IMR-90 (cell line): ENCODE measurements around the gene ACYP1. TPM values are rescaled to one million over a fixed set of nuclear protein-coding genes. Genes with fewer than 3 reads are reported as not detected.

Experiments
- ATAC-seq: fragments of 200-7000 bp; cut with Tn5 transposase; 2 replicates; pipeline ENCODE4 v1.9.1; 2020; ENCODE audit warnings: low read depth, mild to moderate bottlenecking, moderate library complexity
- BruUV-seq: library from RNA; stranded (reverse); fragments of 400-500 nt; replicated peaks from 2 replicates; lab custom pipeline; 2021; lab: Mats Ljungman, UMichigan
- CTCF ChIA-PET: fragments of 300-600 bp; formaldehyde crosslinking; extraction: SDS; loops from one replicate; lab custom pipeline; 2021; ENCODE audit warnings: antibody characterized with exemption; lab: Yijun Ruan, JAX
- POLR2A ChIA-PET: fragments of 300-600 bp; sonication (Branson Sonifier 250); formaldehyde crosslinking; loops from one replicate; lab custom pipeline; 2022; ENCODE audit warnings: antibody characterized with exemption; ENCODE audit not compliant: unreplicated experiment; lab: Charles Lee
- DNase-seq: peaks from one replicate; pipeline ENCODE4 v3.0.0; 2013
- H2AFZ ChIP-seq: replicated peaks from 2 replicates; pipeline ENCODE3; 2013; ENCODE audit warnings: low read length, mild to moderate bottlenecking; ENCODE audit not compliant: poor library complexity
- H2AK5ac ChIP-seq: 2 replicates; pipeline ENCODE4 v1.6.1; 2013; ENCODE audit warnings: low read depth, low read length, inconsistent platforms
- H2AK9ac ChIP-seq: replicated peaks from 2 replicates; pipeline ENCODE3; 2013; ENCODE audit warnings: mild to moderate bottlenecking, low read depth, low read length, moderate library complexity; ENCODE audit not compliant: poor library complexity
- H2BK120ac ChIP-seq: 2 replicates; pipeline ENCODE4 v1.6.1; 2013; ENCODE audit warnings: low read depth, low read length, inconsistent platforms
- H2BK15ac ChIP-seq: 3 replicates; pipeline ENCODE4 v1.6.1; 2013; ENCODE audit warnings: low read depth, low read length, inconsistent platforms
- H2BK20ac ChIP-seq: 2 replicates; pipeline ENCODE4 v1.6.1; 2013; ENCODE audit warnings: low read depth, mild to moderate bottlenecking, inconsistent platforms, low read length, moderate library complexity
- H2BK5ac ChIP-seq: 2 replicates; pipeline ENCODE4 v1.6.1; 2013; ENCODE audit warnings: mild to moderate bottlenecking, low read depth, low read length, inconsistent platforms; ENCODE audit not compliant: poor library complexity, severe bottlenecking
- H3K14ac ChIP-seq: replicated peaks from 2 replicates; pipeline ENCODE4 v1.6.1; 2013; ENCODE audit warnings: low read depth, low read length, inconsistent platforms
- H3K18ac ChIP-seq: 2 replicates; pipeline ENCODE4 v1.6.1; 2013; ENCODE audit warnings: low read depth, low read length, control low read depth
- H3K23ac ChIP-seq: 2 replicates; pipeline ENCODE4 v1.6.1; 2013; ENCODE audit warnings: low read depth, low read length, inconsistent platforms
- H3K27ac ChIP-seq: 2 replicates; pipeline ENCODE4 v1.5.1; 2013; ENCODE audit warnings: mild to moderate bottlenecking, control low read depth, low read length; ENCODE audit not compliant: insufficient read depth
- H3K27me3 ChIP-seq: 2 replicates; pipeline ENCODE4 v1.6.1; 2013; ENCODE audit warnings: low read length; ENCODE audit not compliant: control insufficient read depth, insufficient read depth
- H3K36me3 ChIP-seq: 2 replicates; pipeline ENCODE4 v1.6.1; 2013; ENCODE audit warnings: low read length, mixed read lengths; ENCODE audit not compliant: control insufficient read depth, insufficient read depth
- H3K4ac ChIP-seq: 2 replicates; pipeline ENCODE4 v1.6.1; 2013; ENCODE audit warnings: low read depth, low read length, inconsistent platforms
- H3K4me1 ChIP-seq: 2 replicates; pipeline ENCODE4 v1.6.1; 2013; ENCODE audit warnings: low read length, mixed read lengths; ENCODE audit not compliant: control insufficient read depth, insufficient read depth
- H3K4me2 ChIP-seq: 2 replicates; pipeline ENCODE4 v1.6.1; 2013; ENCODE audit warnings: low read depth, mild to moderate bottlenecking, control low read depth, low read length, moderate library complexity
- H3K4me3 ChIP-seq: 2 replicates; pipeline ENCODE4 v1.5.1; 2013; ENCODE audit warnings: low read depth, mild to moderate bottlenecking, control low read depth, low read length, moderate library complexity; ENCODE audit not compliant: insufficient read depth
- H3K56ac ChIP-seq: 2 replicates; pipeline ENCODE4 v1.6.1; 2013; ENCODE audit warnings: low read length, inconsistent platforms; ENCODE audit not compliant: insufficient read depth; ENCODE audit errors: extremely low read depth
- H3K79me1 ChIP-seq, 2 experiments: 2 replicates each; pipeline ENCODE4 v1.6.1; 2013; ENCODE audit warnings: low read length in 2 of 2, inconsistent platforms in 1 of 2, low read depth in 1 of 2
- H3K9ac ChIP-seq: 2 replicates; pipeline ENCODE4 v1.6.1; 2013; ENCODE audit warnings: low read depth, low read length, control low read depth
- H3K9me1 ChIP-seq: 2 replicates; pipeline ENCODE4 v1.6.1; 2013; ENCODE audit warnings: low read length, inconsistent platforms; ENCODE audit not compliant: insufficient read depth
- H3K9me3 ChIP-seq: 2 replicates; pipeline ENCODE4 v1.6.1; 2013; ENCODE audit warnings: low read length; ENCODE audit not compliant: control insufficient read depth, insufficient read depth
- H4K20me1 ChIP-seq: 2 replicates; pipeline ENCODE4 v1.6.1; 2013; ENCODE audit warnings: low read length, inconsistent platforms; ENCODE audit not compliant: insufficient read depth
- H4K5ac ChIP-seq: 2 replicates; pipeline ENCODE4 v1.6.1; 2013; ENCODE audit warnings: mild to moderate bottlenecking, low read depth, low read length, control low read depth
- H4K8ac ChIP-seq, 2 experiments: 2 replicates each; pipeline ENCODE4 v1.6.1; 2013; ENCODE audit warnings: low read depth in 2 of 2, low read length in 2 of 2, control low read depth in 1 of 2, inconsistent platforms in 1 of 2
- H4K91ac ChIP-seq: 2 replicates; pipeline ENCODE4 v1.6.1; 2013; ENCODE audit warnings: low read depth, low read length, inconsistent platforms; ENCODE audit not compliant: insufficient read depth
- BHLHE40 ChIP-seq: fragments of 150-350 bp; IDR thresholded peaks from 2 replicates; pipeline ENCODE4 v1.6.1; 2016; ENCODE audit warnings: mild to moderate bottlenecking, low read depth, low read length
- CHD1 ChIP-seq: IDR thresholded peaks from 2 replicates; pipeline ENCODE4 v1.6.1; 2012; ENCODE audit warnings: low read depth, low read length, improper control_type of control experiment
- FOS ChIP-seq: fragments of 150-350 bp; IDR thresholded peaks from 2 replicates; pipeline ENCODE4 v1.6.1; 2016; ENCODE audit warnings: low read depth, low read length
- MAFK ChIP-seq: IDR thresholded peaks from 2 replicates; pipeline ENCODE4 v1.6.1; 2012; ENCODE audit warnings: low read depth, low read length, improper control_type of control experiment
- MAZ ChIP-seq: IDR thresholded peaks from 2 replicates; pipeline ENCODE4 v1.6.1; 2012; ENCODE audit warnings: low read depth, mild to moderate bottlenecking, low read length, improper control_type of control experiment, moderate library complexity, borderline replicate concordance
- MXI1 ChIP-seq: IDR thresholded peaks from 2 replicates; pipeline ENCODE4 v1.6.1; 2012; ENCODE audit warnings: low read depth, mild to moderate bottlenecking, low read length, moderate library complexity, borderline replicate concordance
- NFE2L2 ChIP-seq: fragments of 150-350 bp; IDR thresholded peaks from 2 replicates; pipeline ENCODE4 v1.6.1; 2016; ENCODE audit warnings: low read depth, mild to moderate bottlenecking, low read length
- POLR2A ChIP-seq: IDR thresholded peaks from 2 replicates; pipeline ENCODE4 v1.6.1; 2012; ENCODE audit warnings: mild to moderate bottlenecking, low read depth, low read length
- RAD21 ChIP-seq: IDR thresholded peaks from 2 replicates; pipeline ENCODE4 v1.6.1; 2012; ENCODE audit warnings: low read length, improper control_type of control experiment
- RCOR1 ChIP-seq: IDR thresholded peaks from 2 replicates; pipeline ENCODE4 v1.6.1; 2012; ENCODE audit warnings: mild to moderate bottlenecking, low read length, improper control_type of control experiment; ENCODE audit not compliant: insufficient replicate concordance
- RFX5 ChIP-seq: IDR thresholded peaks from 2 replicates; pipeline ENCODE4 v1.8.0; 2012; ENCODE audit warnings: low read depth, mild to moderate bottlenecking, low read length, moderate library complexity
- SMC3 ChIP-seq: fragments of 150-350 bp; IDR thresholded peaks from 2 replicates; pipeline ENCODE4 v1.6.1; 2016; ENCODE audit warnings: low read depth, mild to moderate bottlenecking, antibody characterized with exemption, low read length, moderate library complexity
- WGBS, 2 experiments: methylation state at CpG; one replicate each; pipeline versions ENCODE4 v1.1.5 to v1.1.7; 2013; ENCODE audit warnings: missing lambda C conversion rate in 2 of 2; ENCODE audit not compliant: insufficient read length in 1 of 2; ENCODE audit errors: extremely low coverage in 2 of 2; 5-methylcytosine and 5-hydroxymethylcytosine counted together
- dilution Hi-C: fragments of 300-500 bp; cut with HindIII; formaldehyde crosslinking; loops from one replicate; pipeline ENCODE4 v1.14.3; 2018; ENCODE audit warnings: low sequenced_read_pairs; ENCODE audit not compliant: unreplicated experiment
- in situ Hi-C: fragments of 300-500 bp; cut with MboI; formaldehyde crosslinking; loops from 3 replicates; pipeline ENCODE4 v1.14.3; 2019; ENCODE audit warnings: low sequenced_read_pairs, inconsistent platforms, mixed read lengths
- intact Hi-C: fragments of 100-400 bp; cut with micrococcal nuclease; formaldehyde crosslinking; loops from 2 replicates; pipeline ENCODE4 v1.10.0; 2022
- polyA plus RNA-seq, 3 experiments: library from polyadenylated mRNA; depleted of rRNA; stranded (reverse); fragments of >200 nt; gene quantifications; 2 replicates each; pipeline ENCODE4 v1.2.3, GENCODE V29; 2012; ENCODE audit warnings: low replicate concordance in 1 of 3
- total RNA-seq: library from RNA; depleted of rRNA; stranded (reverse); fragments of >200 nt; gene quantifications from 2 replicates; pipeline ENCODE4 v1.2.3, GENCODE V29; 2012
- TF ChIP-seq, protein P1 (sequence below): conservative IDR thresholded peaks from 2 replicates; pipeline ENCODE4 v1.5.1; 2012; ENCODE audit warnings: mild to moderate bottlenecking, low read depth, low read length, improper control_type of control experiment
- TF ChIP-seq, protein P2 (sequence below): fragments of 150-350 bp; IDR thresholded peaks from 2 replicates; pipeline ENCODE4 v1.6.1; 2016; ENCODE audit warnings: low read depth, mild to moderate bottlenecking, low read length, moderate library complexity, borderline replicate concordance
- TF ChIP-seq, protein P3 (sequence below): fragments of 150-350 bp; IDR thresholded peaks from 2 replicates; pipeline ENCODE4 v1.6.1; 2017; ENCODE audit warnings: mild to moderate bottlenecking, antibody characterized with exemption, low read length, low read depth

ACYP1 gene
- total and polyA plus RNA-seq, 2 of the 4 experiments (the other 2 are of a cell fraction) = 4.1 to 24.0 TPM

DNA sequence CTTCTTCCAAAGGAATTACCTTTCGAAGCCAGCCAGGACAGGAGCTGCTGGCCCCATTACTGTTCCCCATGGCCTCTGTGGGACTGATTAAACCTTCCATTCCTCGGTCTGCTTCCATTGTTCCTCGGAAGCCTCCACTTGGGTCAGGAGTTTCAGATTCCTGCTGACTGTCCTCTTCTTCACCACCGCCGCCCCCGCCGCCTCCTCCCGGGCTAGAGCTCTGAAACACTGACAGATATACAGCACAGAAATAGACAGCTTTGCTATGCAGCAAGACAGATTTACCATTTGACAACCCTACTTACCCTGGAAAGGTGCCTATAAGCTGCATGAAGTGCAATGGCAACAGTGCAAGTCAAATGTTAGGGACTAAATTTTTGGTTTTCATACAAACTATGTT lies 27.4 kb upstream of the ACYP1 start:
- no peaks in the 10 kb centered on the region for H3K9me3 ChIP-seq
- POLR2A ChIA-PET = no interaction called here
- no peak overlapping the region for H2AFZ ChIP-seq
- no peaks in the 10 kb centered on the region; a peak in 1 of 4 replicates for H3K79me1 ChIP-seq
- no peak overlapping the region for H2BK20ac ChIP-seq
- no peak overlapping the region for H3K4me3 ChIP-seq
- H2BK5ac ChIP-seq = no peak overlapping the region
- no peak overlapping the region for H2AK9ac ChIP-seq
- no peak overlapping the region for H2BK15ac ChIP-seq
- dilution Hi-C loops (no loop called here), intact Hi-C loops (no loop called here), in situ Hi-C loops (no loop called here)
- no peak overlapping the region for H3K56ac ChIP-seq
- H4K20me1 ChIP-seq = no peaks in the 10 kb centered on the region
- BruUV-seq = no TSS peak
- H2BK120ac ChIP-seq = no peak overlapping the region
- H3K18ac ChIP-seq = no peak overlapping the region; the same call in 1 of the 2 replicates
- no peak overlapping the region for H2AK5ac ChIP-seq
- H3K27ac ChIP-seq = no peak overlapping the region
- H3K27me3 ChIP-seq = no peaks in the 10 kb centered on the region
- DNase-seq (no peak), ATAC-seq (no peak)
- no peak overlapping the region for H3K9ac ChIP-seq
- no peak overlapping the region for H3K14ac ChIP-seq
- H3K36me3 ChIP-seq = peaks cover 22% of the 10 kb centered on the region
- H4K8ac ChIP-seq = no peak overlapping the region
- no peak overlapping the region for H3K4ac ChIP-seq
- no peak overlapping the region for H3K23ac ChIP-seq
- H3K9me1 ChIP-seq = no peaks in the 10 kb centered on the region
- 89% methylated on average over 1 of the region's 8 CpGs; no CpG with 5 or more reads in 1 of the 2 experiments for WGBS, 2 experiments
- H3K4me1 ChIP-seq = 0 out of 2 replicates have a peak, but pooled peaks cover 3% of the 10 kb centered on the region
- H3K4me2 ChIP-seq = no peak overlapping the region
- TF ChIP-seq, protein P1, sequence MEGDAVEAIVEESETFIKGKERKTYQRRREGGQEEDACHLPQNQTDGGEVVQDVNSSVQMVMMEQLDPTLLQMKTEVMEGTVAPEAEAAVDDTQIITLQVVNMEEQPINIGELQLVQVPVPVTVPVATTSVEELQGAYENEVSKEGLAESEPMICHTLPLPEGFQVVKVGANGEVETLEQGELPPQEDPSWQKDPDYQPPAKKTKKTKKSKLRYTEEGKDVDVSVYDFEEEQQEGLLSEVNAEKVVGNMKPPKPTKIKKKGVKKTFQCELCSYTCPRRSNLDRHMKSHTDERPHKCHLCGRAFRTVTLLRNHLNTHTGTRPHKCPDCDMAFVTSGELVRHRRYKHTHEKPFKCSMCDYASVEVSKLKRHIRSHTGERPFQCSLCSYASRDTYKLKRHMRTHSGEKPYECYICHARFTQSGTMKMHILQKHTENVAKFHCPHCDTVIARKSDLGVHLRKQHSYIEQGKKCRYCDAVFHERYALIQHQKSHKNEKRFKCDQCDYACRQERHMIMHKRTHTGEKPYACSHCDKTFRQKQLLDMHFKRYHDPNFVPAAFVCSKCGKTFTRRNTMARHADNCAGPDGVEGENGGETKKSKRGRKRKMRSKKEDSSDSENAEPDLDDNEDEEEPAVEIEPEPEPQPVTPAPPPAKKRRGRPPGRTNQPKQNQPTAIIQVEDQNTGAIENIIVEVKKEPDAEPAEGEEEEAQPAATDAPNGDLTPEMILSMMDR = no peak
- no peak for TF ChIP-seq FOS
- no peak for TF ChIP-seq RFX5
- no peak for TF ChIP-seq RCOR1
- TF ChIP-seq RAD21 = no peak
- TF ChIP-seq, protein P2, sequence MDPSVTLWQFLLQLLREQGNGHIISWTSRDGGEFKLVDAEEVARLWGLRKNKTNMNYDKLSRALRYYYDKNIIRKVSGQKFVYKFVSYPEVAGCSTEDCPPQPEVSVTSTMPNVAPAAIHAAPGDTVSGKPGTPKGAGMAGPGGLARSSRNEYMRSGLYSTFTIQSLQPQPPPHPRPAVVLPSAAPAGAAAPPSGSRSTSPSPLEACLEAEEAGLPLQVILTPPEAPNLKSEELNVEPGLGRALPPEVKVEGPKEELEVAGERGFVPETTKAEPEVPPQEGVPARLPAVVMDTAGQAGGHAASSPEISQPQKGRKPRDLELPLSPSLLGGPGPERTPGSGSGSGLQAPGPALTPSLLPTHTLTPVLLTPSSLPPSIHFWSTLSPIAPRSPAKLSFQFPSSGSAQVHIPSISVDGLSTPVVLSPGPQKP = no peak
- TF ChIP-seq BHLHE40 = no peak
- TF ChIP-seq MAZ = no peak
- no peak for TF ChIP-seq CHD1
- TF ChIP-seq, protein P3, sequence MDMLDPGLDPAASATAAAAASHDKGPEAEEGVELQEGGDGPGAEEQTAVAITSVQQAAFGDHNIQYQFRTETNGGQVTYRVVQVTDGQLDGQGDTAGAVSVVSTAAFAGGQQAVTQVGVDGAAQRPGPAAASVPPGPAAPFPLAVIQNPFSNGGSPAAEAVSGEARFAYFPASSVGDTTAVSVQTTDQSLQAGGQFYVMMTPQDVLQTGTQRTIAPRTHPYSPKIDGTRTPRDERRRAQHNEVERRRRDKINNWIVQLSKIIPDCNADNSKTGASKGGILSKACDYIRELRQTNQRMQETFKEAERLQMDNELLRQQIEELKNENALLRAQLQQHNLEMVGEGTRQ = no peak
- TF ChIP-seq SMC3 = no peak
- no peak for TF ChIP-seq POLR2A
- no peak for TF ChIP-seq MXI1
- TF ChIP-seq MAFK = no peak
- no peak for TF ChIP-seq NFE2L2
- no peak overlapping the region for H4K91ac ChIP-seq
- no peak overlapping the region for H4K5ac ChIP-seq
- CTCF ChIA-PET = interaction anchor here (0.7 kb wide), 1 partner anchor 25 kb away, joined by 3 read pairs; no protein-coding TSS in a partner anchor
